Right lobe of liver (tissue), 4 donors: ENCODE data around the gene MDM1.

ENCODE experiments used
- POLR2A ChIP-seq: fragments of 450-650 bp; IDR thresholded peaks from one replicate; pipeline ENCODE4 v1.6.1; 2017; ENCODE audit warnings: antibody characterized with exemption, mild to moderate bottlenecking
- TF ChIP-seq, protein P1 (sequence below), 4 donors: fragments of 200-600 bp in 3 of 4; fragments of 450-650 bp in 1 of 4; IDR thresholded peaks; one replicate each; pipeline versions ENCODE4 v1.5.1 to v1.8.0; 2016 to 2022; ENCODE audit warnings: antibody characterized with exemption in 4 of 4, mild to moderate bottlenecking in 2 of 4
- donor health status: DM: no; HTN: no; CAD: no.
- donor health status: DM: no; HTN: no; CAD: no.
- donor health status: DM: no; HTN: yes; CAD: no.

GRCh38 chr12:68367903-68368302 lies 35.7 kb upstream of the MDM1 start:
- TF ChIP-seq, protein P1, sequence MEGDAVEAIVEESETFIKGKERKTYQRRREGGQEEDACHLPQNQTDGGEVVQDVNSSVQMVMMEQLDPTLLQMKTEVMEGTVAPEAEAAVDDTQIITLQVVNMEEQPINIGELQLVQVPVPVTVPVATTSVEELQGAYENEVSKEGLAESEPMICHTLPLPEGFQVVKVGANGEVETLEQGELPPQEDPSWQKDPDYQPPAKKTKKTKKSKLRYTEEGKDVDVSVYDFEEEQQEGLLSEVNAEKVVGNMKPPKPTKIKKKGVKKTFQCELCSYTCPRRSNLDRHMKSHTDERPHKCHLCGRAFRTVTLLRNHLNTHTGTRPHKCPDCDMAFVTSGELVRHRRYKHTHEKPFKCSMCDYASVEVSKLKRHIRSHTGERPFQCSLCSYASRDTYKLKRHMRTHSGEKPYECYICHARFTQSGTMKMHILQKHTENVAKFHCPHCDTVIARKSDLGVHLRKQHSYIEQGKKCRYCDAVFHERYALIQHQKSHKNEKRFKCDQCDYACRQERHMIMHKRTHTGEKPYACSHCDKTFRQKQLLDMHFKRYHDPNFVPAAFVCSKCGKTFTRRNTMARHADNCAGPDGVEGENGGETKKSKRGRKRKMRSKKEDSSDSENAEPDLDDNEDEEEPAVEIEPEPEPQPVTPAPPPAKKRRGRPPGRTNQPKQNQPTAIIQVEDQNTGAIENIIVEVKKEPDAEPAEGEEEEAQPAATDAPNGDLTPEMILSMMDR (IDR thresholded peaks at IDR 0.05) = no peak
- TF ChIP-seq POLR2A = no peak
